ENCODE measurements around the gene MLLT3. TPM values are rescaled to one million over a fixed set of nuclear protein-coding genes. Genes with fewer than 3 reads are reported as not detected.

The MLLT3 gene
- total RNA-seq, 2 donors from 2014 or later, result 5.6 to 5.7 TPM

- intact Hi-C loops (cut with DNase I), result no loop called here
- ATAC-seq (no peak), DNase-seq (no peak)
- Histone ChIP-seq H3K36me3 (replicated peaks in 1 of 2; ENCODE audit: insufficient read depth in 1 of 2, low read depth in 2 of 2) (no peaks in the 10 kb centered on the region), H3K4me1 (peaks cover 6% of the 10 kb centered on the region), H3K4me3 (no peak overlapping the region), H3K9me3 (no peaks in the 10 kb centered on the region), H3K27ac (no peak overlapping the region), H3K27me3 (no peaks in the 10 kb centered on the region)
- 43 to 44% methylated on average over 2 of the region's 2 CpGs for WGBS, 2 donors
- TF ChIP-seq CTCF (IDR thresholded peaks at IDR 0.05), result no peak
- no peak for TF ChIP-seq POLR2A (IDR thresholded peaks at IDR 0.05)
Observed at GRCh38 chr9:20303066-20303465, 319.2 kb downstream of the MLLT3 start.

GRCh38 chr9:20302197-20302596 lies 320.1 kb downstream of the MLLT3 start:
- TF ChIP-seq CTCF (IDR thresholded peaks at IDR 0.05) (no peak), POLR2A (IDR thresholded peaks at IDR 0.05) (no peak)
- 85 to 90% methylated on average over 1 of the region's 1 CpG for WGBS, 2 donors
- Histone ChIP-seq H3K9me3 (no peaks in the 10 kb centered on the region), H3K27ac (no peak overlapping the region), H3K4me3 (no peak overlapping the region), H3K36me3 (replicated peaks in 1 of 2; ENCODE audit: insufficient read depth in 1 of 2, low read depth in 2 of 2) (no peaks in the 10 kb centered on the region), H3K4me1 (peaks cover 6% of the 10 kb centered on the region), H3K27me3 (no peaks in the 10 kb centered on the region)
- DNase-seq (no peak), ATAC-seq (no peak)
- intact Hi-C loops (cut with DNase I), result no loop called here

GRCh38 chr9:20300430-20301115 lies 321.7 kb downstream of the MLLT3 start:
- no peaks in the 10 kb centered on the region for H3K9me3 ChIP-seq
- H3K27me3 ChIP-seq, result no peaks in the 10 kb centered on the region
- peaks cover 6% of the 10 kb centered on the region for H3K4me1 ChIP-seq
- DNase-seq (no peak), ATAC-seq (no peak)
- intact Hi-C loops (cut with DNase I), result no loop called here
- H3K27ac ChIP-seq, result no peak overlapping the region
- TF ChIP-seq POLR2A (IDR thresholded peaks at IDR 0.05), result no peak
- TF ChIP-seq CTCF (IDR thresholded peaks at IDR 0.05), result no peak
- no peak overlapping the region for H3K4me3 ChIP-seq
- WGBS, 2 donors, result 64 to 67% methylated on average over 2 of the region's 2 CpGs
- H3K36me3 ChIP-seq (replicated peaks in 1 of 2; ENCODE audit: insufficient read depth in 1 of 2, low read depth in 2 of 2), result no peaks in the 10 kb centered on the region

GRCh38 chr9:20297646-20298084 lies 324.6 kb downstream of the MLLT3 start:
- no peak for ATAC-seq

More at GRCh38 chr9:20297646-20298084, 324.6 kb downstream of the MLLT3 start:
- WGBS, 2 donors, result 80 to 86% methylated on average over 6 of the region's 6 CpGs
- Histone ChIP-seq H3K36me3 (replicated peaks in 1 of 2; ENCODE audit: insufficient read depth in 1 of 2, low read depth in 2 of 2) (no peaks in the 10 kb centered on the region), H3K4me3 (no peak overlapping the region), H3K27me3 (no peaks in the 10 kb centered on the region), H3K27ac (no peak overlapping the region), H3K9me3 (no peaks in the 10 kb centered on the region), H3K4me1 (no peaks in the 10 kb centered on the region)
- intact Hi-C loops (cut with DNase I), result no loop called here
- TF ChIP-seq CTCF (IDR thresholded peaks at IDR 0.05) (no peak), POLR2A (IDR thresholded peaks at IDR 0.05) (no peak)
- DNase-seq, result no peak

Measured in body of pancreas (tissue), 4 donors.